Psoas muscle (tissue), 8 donors: Measurements from ENCODE around the gene ULK1. TPM values are rescaled to one million over a fixed set of nuclear protein-coding genes. Genes with fewer than 3 reads are reported as not detected.
A peak's percentile ranks its signal among the peaks of the same experiment; 100 is the strongest.

Source experiments
- ATAC-seq, 4 donors: fragments of 200-7000 bp; cut with Tn5 transposase; one replicate each; pipeline ENCODE4 v1.9.1; 2020; ENCODE audit warnings: moderate library complexity in 3 of 4, mild to moderate bottlenecking in 2 of 4
- DNase-seq, 2 donors: peaks; one replicate each; pipeline ENCODE4 v3.0.0-alpha.2; 2020
- H3K27ac ChIP-seq: fragments of 200-600 bp; one replicate; pipeline ENCODE4 v1.8.0; 2022
- H3K27me3 ChIP-seq, 3 donors: fragments of 200-600 bp in 1 of 3; one replicate each; pipeline versions ENCODE4 v1.6.1 to v1.8.0; 2013 to 2022; ENCODE audit warnings: low read length in 2 of 3, mild to moderate bottlenecking in 2 of 3, moderate library complexity in 1 of 3; ENCODE audit not compliant: insufficient read depth in 3 of 3
- H3K36me3 ChIP-seq, 2 donors: fragments of 200-600 bp in 1 of 2; one replicate each; pipeline versions ENCODE4 v1.6.1 to v1.8.0; 2013 to 2022; ENCODE audit warnings: low read depth in 1 of 2, mild to moderate bottlenecking in 1 of 2, moderate library complexity in 1 of 2; ENCODE audit not compliant: insufficient read depth in 1 of 2
- H3K4me1 ChIP-seq: fragments of 200-600 bp; one replicate; pipeline ENCODE4 v1.8.0; 2022
- H3K4me3 ChIP-seq: fragments of 200-600 bp; one replicate; pipeline ENCODE4 v1.8.0; 2022; ENCODE audit warnings: mild to moderate bottlenecking
- H3K9me3 ChIP-seq: fragments of 200-600 bp; one replicate; pipeline ENCODE4 v1.8.0; 2022
- CTCF ChIP-seq: fragments of 200-600 bp; IDR thresholded peaks from one replicate; pipeline ENCODE4 v1.8.0; 2022; ENCODE audit warnings: antibody characterized with exemption
- WGBS, 3 donors: extraction: QIAGEN DNeasy Blood & Tissue Kit; methylation state at CpG; one replicate each; pipeline versions ENCODE4 v1.1.6 to v1.1.7; 2013; 5-methylcytosine and 5-hydroxymethylcytosine counted together
- intact Hi-C, 2 donors: fragments of 100-400 bp; cut with DNase I; formaldehyde crosslinking; loops; one replicate each; pipeline versions ENCODE4 v1.11.0 to v1.14.2; 2022
- polyA plus RNA-seq, 3 donors: library from polyadenylated mRNA; stranded (reverse); fragments of 200-250 nt; gene quantifications; one replicate each; pipeline ENCODE4 v1.2.3, GENCODE V29; 2013
- total RNA-seq, 4 donors: library from RNA; stranded (reverse); fragmentation: NEBNext Ultra II Directional in 2 of 4; extraction: Animal tissue kit (Norgen Biotek cat#: 25700) in 2 of 4; gene quantifications; one replicate each; pipeline versions ENCODE4 v1.2.1 to v1.2.4, GENCODE V29; 2021 to 2023
- donor health status: healthy with polysubstance abuse.
- donor health status: DM: no; HTN: no; CAD: no; lungs with moderate emphysema.
- donor health status: Bipolar disorder and iron deficiency.
- donor health status: healthy.
- donor health status: DM: yes; HTN: yes; CAD: no.
- donor health status: DM: no; HTN: no; CAD: no.
- donor health status: DM: no; HTN: no; CAD: no.
- donor health status: DM: yes; HTN: yes; CAD: no.

The ULK1 gene
- total and polyA plus RNA-seq, 7 donors, result 4.1 to 90.4 (median 58.0) TPM

DNA sequence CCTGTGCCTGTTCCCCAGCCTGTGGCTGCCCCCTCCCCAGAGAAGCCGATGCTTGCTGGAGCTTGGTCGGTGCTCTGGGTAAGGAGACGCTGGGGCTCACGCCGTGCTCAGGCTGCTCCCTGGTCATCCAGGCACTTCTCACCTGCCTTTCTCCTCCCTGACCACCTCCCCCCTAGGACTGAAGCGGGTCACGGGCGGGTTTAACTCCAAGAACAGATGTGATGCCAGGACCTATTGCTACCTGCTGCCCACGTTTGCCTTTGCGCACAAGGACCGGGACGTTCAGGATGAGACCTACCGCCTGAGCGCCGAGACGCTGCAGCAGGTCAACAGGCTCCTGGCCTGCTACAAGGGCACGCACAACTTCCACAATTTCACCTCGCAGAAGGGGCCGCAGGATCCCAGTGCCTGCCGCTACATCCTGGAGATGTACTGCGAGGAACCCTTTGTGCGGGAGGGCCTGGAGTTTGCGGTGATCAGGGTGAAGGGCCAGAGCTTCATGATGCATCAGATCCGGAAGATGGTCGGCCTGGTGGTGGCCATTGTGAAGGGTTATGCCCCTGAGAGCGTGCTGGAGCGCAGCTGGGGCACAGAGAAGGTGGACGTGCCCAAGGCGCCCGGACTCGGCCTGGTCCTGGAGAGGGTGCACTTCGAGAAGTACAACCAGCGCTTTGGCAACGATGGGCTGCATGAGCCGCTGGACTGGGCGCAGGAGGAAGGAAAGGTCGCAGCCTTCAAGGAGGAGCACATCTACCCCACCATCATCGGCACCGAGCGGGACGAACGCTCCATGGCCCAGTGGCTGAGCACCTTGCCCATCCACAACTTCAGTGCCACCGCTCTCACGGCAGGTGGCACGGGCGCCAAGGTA, 46.9 kb downstream of the ULK1 start:
- TF ChIP-seq CTCF, result no peak
- no peak overlapping the region for H3K27ac ChIP-seq
- no peaks in the 10 kb centered on the region for H3K27me3 ChIP-seq
- H3K4me3 ChIP-seq, result no peak overlapping the region
- H3K36me3 ChIP-seq, result peaks cover 3 to 72% of the 10 kb centered on the region in 2 donors
- no peaks in the 10 kb centered on the region for H3K4me1 ChIP-seq
- intact Hi-C loops, result no loop called here
- ATAC-seq (peak in 1 of 4 donors; percentile 20), DNase-seq (peak in 1 of 2 donors; percentile 40)
- 94 to 95% (median 95%) methylated on average over 42 to 46 of the region's 46 CpGs for WGBS, 3 donors
- H3K9me3 ChIP-seq, result no peaks in the 10 kb centered on the region

- H3K27me3 ChIP-seq, result no peaks in the 10 kb centered on the region
- no peak overlapping the region for H3K27ac ChIP-seq
- DNase-seq, result no peak
- WGBS, 3 donors, result 92 to 93% (median 93%) methylated on average over 7 of the region's 7 CpGs
- intact Hi-C loops, result no loop called here
- no peaks in the 10 kb centered on the region for H3K9me3 ChIP-seq
- peaks cover 3 to 72% of the 10 kb centered on the region in 2 donors for H3K36me3 ChIP-seq
- no peak for TF ChIP-seq CTCF
- H3K4me3 ChIP-seq, result no peak overlapping the region
- ATAC-seq, result peak in 1 of 4 donors; percentile 3
- no peaks in the 10 kb centered on the region for H3K4me1 ChIP-seq
Observed at GRCh38 chr12:131941987-131942341, 47.5 kb downstream of the ULK1 start.

GRCh38 chr12:131942671-131943070, 48.2 kb downstream of the ULK1 start:
- H3K36me3 ChIP-seq, result peaks cover 3 to 70% of the 10 kb centered on the region in 2 donors
- intact Hi-C loops, result no loop called here
- no peak for DNase-seq

GRCh38 chr12:131943389-131943788, 49.0 kb downstream of the ULK1 start:
- intact Hi-C loops, result no loop called here
- 94 to 98% (median 95%) methylated on average over 8 of the region's 8 CpGs for WGBS, 3 donors
- TF ChIP-seq CTCF, result no peak
- Histone ChIP-seq H3K4me1 (no peaks in the 10 kb centered on the region), H3K27ac (no peak overlapping the region), H3K4me3 (no peak overlapping the region), H3K9me3 (no peaks in the 10 kb centered on the region), H3K27me3 (no peaks in the 10 kb centered on the region), H3K36me3 (peaks cover 3 to 63% of the 10 kb centered on the region in 2 donors)
- DNase-seq, result no peak
- no peak for ATAC-seq

More at GRCh38 chr12:131942671-131943070, 48.2 kb downstream of the ULK1 start:
- Histone ChIP-seq H3K9me3 (no peaks in the 10 kb centered on the region), H3K27ac (no peak overlapping the region), H3K4me1 (no peaks in the 10 kb centered on the region), H3K4me3 (no peak overlapping the region), H3K27me3 (no peaks in the 10 kb centered on the region)
- WGBS, 3 donors, result 91 to 95% (median 94%) methylated on average over 12 of the region's 12 CpGs
- no peak for ATAC-seq
- TF ChIP-seq CTCF, result no peak
